H9 (cell line): ENCODE results near the gene TAS2R14. TPM values are rescaled to one million over a fixed set of nuclear protein-coding genes. Genes with fewer than 3 reads are reported as not detected.

ENCODE experiments used
- DNase-seq: peaks from one replicate; pipeline ENCODE4 v3.0.0-alpha.2; 2017
- H2AFZ ChIP-seq: one replicate; pipeline ENCODE4 v1.6.1; 2013; ENCODE audit warnings: mild to moderate bottlenecking, low read length, control low read depth, moderate library complexity
- H2AK5ac ChIP-seq: 2 replicates; pipeline ENCODE4 v1.6.1; 2013; ENCODE audit warnings: low read length, control low read depth, mixed read lengths; ENCODE audit not compliant: insufficient read length
- H2BK120ac ChIP-seq: one replicate; pipeline ENCODE4 v1.6.1; 2013; ENCODE audit warnings: low read depth, mild to moderate bottlenecking, low read length, control low read depth, inconsistent platforms; ENCODE audit not compliant: poor library complexity, severe bottlenecking
- H2BK12ac ChIP-seq: 2 replicates; pipeline ENCODE4 v1.6.1; 2013; ENCODE audit warnings: low read length, control low read depth, mixed read lengths, low read depth; ENCODE audit not compliant: insufficient read length
- H2BK15ac ChIP-seq: 2 replicates; pipeline ENCODE4 v1.6.1; 2013; ENCODE audit warnings: low read depth, low read length, control low read depth
- H2BK20ac ChIP-seq: one replicate; pipeline ENCODE4 v1.6.1; 2013; ENCODE audit warnings: low read depth, mild to moderate bottlenecking, low read length, control low read depth, inconsistent platforms; ENCODE audit not compliant: poor library complexity, severe bottlenecking
- H2BK5ac ChIP-seq: 2 replicates; pipeline ENCODE4 v1.6.1; 2013; ENCODE audit warnings: low read length, control low read depth, mixed read lengths; ENCODE audit not compliant: insufficient read length
- H3K14ac ChIP-seq: 2 replicates; pipeline ENCODE4 v1.6.1; 2013; ENCODE audit warnings: low read length, control low read depth; ENCODE audit not compliant: insufficient read depth
- H3K18ac ChIP-seq: 2 replicates; pipeline ENCODE4 v1.6.1; 2013; ENCODE audit warnings: low read depth, mild to moderate bottlenecking, mixed read lengths, low read length, control low read depth; ENCODE audit not compliant: insufficient read length
- H3K23ac ChIP-seq: 2 replicates; pipeline ENCODE4 v1.6.1; 2013; ENCODE audit warnings: low read length, control low read depth, mixed read lengths, low read depth; ENCODE audit not compliant: insufficient read length
- H3K23me2 ChIP-seq: 2 replicates; pipeline ENCODE4 v1.6.1; 2013; ENCODE audit warnings: low read depth, mild to moderate bottlenecking, mixed read lengths, low read length, control low read depth; ENCODE audit not compliant: insufficient read length, poor library complexity, severe bottlenecking
- H3K27ac ChIP-seq: 2 replicates; pipeline ENCODE4 v1.5.1; 2013; ENCODE audit warnings: low read length, control low read depth, mixed read lengths, low read depth; ENCODE audit not compliant: insufficient read length
- H3K27me3 ChIP-seq: 2 replicates; pipeline ENCODE4 v1.6.1; 2013; ENCODE audit warnings: low read length, control low read depth, inconsistent platforms; ENCODE audit not compliant: insufficient read depth
- H3K4ac ChIP-seq: 2 replicates; pipeline ENCODE4 v1.6.1; 2013; ENCODE audit warnings: low read depth, mild to moderate bottlenecking, control low read depth, inconsistent platforms, low read length, moderate library complexity
- H3K4me1 ChIP-seq: 2 replicates; pipeline ENCODE4 v1.6.1; 2013; ENCODE audit warnings: low read length, control low read depth, inconsistent platforms; ENCODE audit not compliant: insufficient read depth
- H3K4me2 ChIP-seq: 2 replicates; pipeline ENCODE4 v1.6.1; 2013; ENCODE audit warnings: low read length, control low read depth, mixed read lengths; ENCODE audit not compliant: insufficient read length, insufficient read depth
- H3K56ac ChIP-seq: 2 replicates; pipeline ENCODE4 v1.6.1; 2013; ENCODE audit warnings: low read depth, mild to moderate bottlenecking, mixed read lengths, low read length, control low read depth; ENCODE audit not compliant: insufficient read length
- H3K79me1 ChIP-seq: 2 replicates; pipeline ENCODE4 v1.6.1; 2013; ENCODE audit warnings: low read depth, mild to moderate bottlenecking, moderate library complexity, low read length, control low read depth, inconsistent platforms; ENCODE audit not compliant: insufficient read depth, poor library complexity, severe bottlenecking
- H3K79me2 ChIP-seq: 2 replicates; pipeline ENCODE4 v1.6.1; 2013; ENCODE audit warnings: low read length, control low read depth, inconsistent platforms; ENCODE audit not compliant: insufficient read depth
- H3K9ac ChIP-seq: 2 replicates; pipeline ENCODE4 v1.6.1; 2013; ENCODE audit warnings: low read length, control low read depth, mixed read lengths; ENCODE audit not compliant: insufficient read length; ENCODE audit errors: extremely low read depth
- H3K9me3 ChIP-seq: one replicate; pipeline ENCODE4 v1.6.1; 2013; ENCODE audit warnings: low read depth, low read length, inconsistent platforms; ENCODE audit not compliant: control insufficient read depth
- H3T11ph ChIP-seq: one replicate; pipeline ENCODE4 v1.6.1; 2013; ENCODE audit warnings: mild to moderate bottlenecking, low read length, control low read depth, inconsistent platforms
- H4K20me1 ChIP-seq: one replicate; pipeline ENCODE4 v1.6.1; 2013; ENCODE audit not compliant: control insufficient read depth, insufficient read length, insufficient read depth
- H4K5ac ChIP-seq: 2 replicates; pipeline ENCODE4 v1.6.1; 2013; ENCODE audit warnings: low read depth, mild to moderate bottlenecking, mixed read lengths, low read length, control low read depth; ENCODE audit not compliant: insufficient read length
- H4K8ac ChIP-seq: replicated peaks from 2 replicates; pipeline ENCODE4 v1.6.1; 2013; ENCODE audit warnings: low read length, control low read depth, mixed read lengths, low read depth; ENCODE audit not compliant: insufficient read length
- H4K91ac ChIP-seq: 2 replicates; pipeline ENCODE4 v1.6.1; 2013; ENCODE audit warnings: low read depth, mild to moderate bottlenecking, moderate library complexity, mixed read lengths, low read length, control low read depth; ENCODE audit not compliant: insufficient read length
- H3K27ac Mint-ChIP-seq, 3 experiments: 2 replicates in 2 of 3; 3 replicates in 1 of 3; pipeline ENCODE4 v1.8.0; 2020 to 2021; ENCODE audit warnings: mixed read lengths in 3 of 3, mild to moderate bottlenecking in 1 of 3, moderate library complexity in 1 of 3
- H3K27me3 Mint-ChIP-seq: 2 replicates; pipeline ENCODE4 v1.8.0; 2021; ENCODE audit warnings: low read depth, mild to moderate bottlenecking, moderate library complexity, mixed read lengths
- H3K36me3 Mint-ChIP-seq, 3 experiments: 2 replicates in 2 of 3; 3 replicates in 1 of 3; pipeline ENCODE4 v1.8.0; 2020 to 2021; ENCODE audit warnings: low read depth in 3 of 3, mixed read lengths in 3 of 3; ENCODE audit not compliant: insufficient read depth in 1 of 3
- H3K4me1 Mint-ChIP-seq, 2 experiments: 2 replicates each; pipeline ENCODE4 v1.8.0; 2020; ENCODE audit warnings: mixed read lengths in 2 of 2
- H3K4me3 Mint-ChIP-seq, 2 experiments: 2 replicates in 1 of 2; 3 replicates in 1 of 2; pipeline ENCODE4 v1.8.0; 2020 to 2021; ENCODE audit warnings: mild to moderate bottlenecking in 2 of 2, mixed read lengths in 2 of 2, moderate library complexity in 1 of 2
- H3K9me3 Mint-ChIP-seq, 2 experiments: 2 replicates in 1 of 2; 3 replicates in 1 of 2; pipeline ENCODE4 v1.8.0; 2020; ENCODE audit warnings: mild to moderate bottlenecking in 2 of 2, mixed read lengths in 2 of 2, moderate library complexity in 1 of 2
- WGBS: extraction: QIAGEN DNeasy Blood & Tissue Kit; methylation state at CpG from one replicate; pipeline ENCODE4 v1.1.7; 2013; ENCODE audit warnings: missing lambda C conversion rate, low lambda C conversion rate, mixed read lengths; ENCODE audit not compliant: insufficient read length; ENCODE audit errors: extremely low coverage; 5-methylcytosine and 5-hydroxymethylcytosine counted together
- total RNA-seq: library from RNA; stranded (reverse); gene quantifications from 2 replicates; pipeline ENCODE4 v1.2.1, GENCODE V29; 2021
- TF ChIP-seq, protein P1 (sequence below): fragments of 200-600 bp; sonication (generic); conservative IDR thresholded peaks from 3 replicates; pipeline ENCODE4 v1.8.0; 2021; ENCODE audit warnings: antibody characterized with exemption, mild to moderate bottlenecking

Gene TAS2R14
- total RNA-seq, 1 experiment from 2014 or later = 2.1 TPM

DNA sequence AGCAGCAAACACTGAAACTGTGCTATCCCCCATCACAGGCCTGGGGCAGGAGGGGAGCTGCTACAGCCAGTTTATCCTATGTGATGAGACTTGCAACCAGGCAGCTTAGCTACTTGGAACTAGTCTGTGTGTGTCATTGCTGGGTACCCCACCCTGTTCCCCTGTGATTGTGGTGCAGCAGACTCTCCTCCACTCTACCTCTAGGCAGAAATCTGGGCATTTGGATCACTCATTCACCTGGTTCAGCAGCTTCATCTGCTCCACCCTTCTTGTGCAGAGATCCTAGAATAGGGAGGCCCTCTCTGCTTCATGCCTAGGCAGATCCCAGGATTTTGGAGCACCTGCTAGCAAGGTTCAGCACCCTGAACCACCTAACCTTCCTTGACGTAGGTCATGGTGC is 38.5 kb downstream of the TAS2R14 start:
- Histone ChIP-seq H3K4me1 (no peaks in the 10 kb centered on the region), H2BK12ac (no peak overlapping the region), H3K4me2 (no peak overlapping the region), H4K8ac (no peak overlapping the region), H3K79me1 (no peaks in the 10 kb centered on the region), H3K79me2 (no peaks in the 10 kb centered on the region), H3K4ac (no peak overlapping the region), H2AK5ac (no peak overlapping the region), H3K27ac (no peak overlapping the region), H2BK120ac (no peak overlapping the region), H3K9ac (no peak overlapping the region), H2BK5ac (no peak overlapping the region), H3K23me2 (no peaks in the 10 kb centered on the region), H3K18ac (no peak overlapping the region), H3T11ph (no peak overlapping the region), H3K56ac (no peak overlapping the region), H4K91ac (no peak overlapping the region), H2BK15ac (no peak overlapping the region), H3K14ac (no peak overlapping the region), H3K23ac (no peak overlapping the region), H3K27me3 (no peaks in the 10 kb centered on the region), H2BK20ac (no peak overlapping the region), H2AFZ (no peak overlapping the region), H3K9me3 (no peaks in the 10 kb centered on the region), H4K20me1 (no peaks in the 10 kb centered on the region), H4K5ac (no peak overlapping the region)
- Mint-ChIP-seq H3K27ac (peak overlapping the region in 1 of 3 experiments; percentile 87; a peak in 1 of 7 replicates), H3K27me3 (peaks cover 2% of the 10 kb centered on the region; the same call in 1 of the 2 replicates), H3K4me1 (no peaks in the 10 kb centered on the region), H3K9me3 (peaks cover 17 to 30% of the 10 kb centered on the region in 2 experiments), H3K36me3 (peaks cover 13 to 20% (median 14%) of the 10 kb centered on the region in 3 experiments), H3K4me3 (no peak overlapping the region)
- no peak for DNase-seq
- TF ChIP-seq, protein P1, sequence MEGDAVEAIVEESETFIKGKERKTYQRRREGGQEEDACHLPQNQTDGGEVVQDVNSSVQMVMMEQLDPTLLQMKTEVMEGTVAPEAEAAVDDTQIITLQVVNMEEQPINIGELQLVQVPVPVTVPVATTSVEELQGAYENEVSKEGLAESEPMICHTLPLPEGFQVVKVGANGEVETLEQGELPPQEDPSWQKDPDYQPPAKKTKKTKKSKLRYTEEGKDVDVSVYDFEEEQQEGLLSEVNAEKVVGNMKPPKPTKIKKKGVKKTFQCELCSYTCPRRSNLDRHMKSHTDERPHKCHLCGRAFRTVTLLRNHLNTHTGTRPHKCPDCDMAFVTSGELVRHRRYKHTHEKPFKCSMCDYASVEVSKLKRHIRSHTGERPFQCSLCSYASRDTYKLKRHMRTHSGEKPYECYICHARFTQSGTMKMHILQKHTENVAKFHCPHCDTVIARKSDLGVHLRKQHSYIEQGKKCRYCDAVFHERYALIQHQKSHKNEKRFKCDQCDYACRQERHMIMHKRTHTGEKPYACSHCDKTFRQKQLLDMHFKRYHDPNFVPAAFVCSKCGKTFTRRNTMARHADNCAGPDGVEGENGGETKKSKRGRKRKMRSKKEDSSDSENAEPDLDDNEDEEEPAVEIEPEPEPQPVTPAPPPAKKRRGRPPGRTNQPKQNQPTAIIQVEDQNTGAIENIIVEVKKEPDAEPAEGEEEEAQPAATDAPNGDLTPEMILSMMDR = no peak
- WGBS = no CpG with 5 or more reads among the region's 1 CpG
